ENCODE results near the gene SPG7.

- no peak for TF ChIP-seq POLR2A (IDR thresholded peaks at IDR 0.05; ENCODE audit: low read length)
- no peak for TF ChIP-seq GATA1 (IDR thresholded peaks at IDR 0.05; ENCODE audit: low read depth, low read length)
These were observed 68.2 kb downstream of the SPG7 start for GRCh38 chr16:89576153-89577054.
